ENCODE measurements around the gene CEACAM21. TPM values are rescaled to one million over a fixed set of nuclear protein-coding genes. Genes with fewer than 3 reads are reported as not detected.

The CEACAM21 gene
- total RNA-seq, 3 donors from 2014 or later (not counting 1 experiment from before 2014, with no cell fraction given), result 26.8 to 46.6 (median 33.6) TPM

DNA sequence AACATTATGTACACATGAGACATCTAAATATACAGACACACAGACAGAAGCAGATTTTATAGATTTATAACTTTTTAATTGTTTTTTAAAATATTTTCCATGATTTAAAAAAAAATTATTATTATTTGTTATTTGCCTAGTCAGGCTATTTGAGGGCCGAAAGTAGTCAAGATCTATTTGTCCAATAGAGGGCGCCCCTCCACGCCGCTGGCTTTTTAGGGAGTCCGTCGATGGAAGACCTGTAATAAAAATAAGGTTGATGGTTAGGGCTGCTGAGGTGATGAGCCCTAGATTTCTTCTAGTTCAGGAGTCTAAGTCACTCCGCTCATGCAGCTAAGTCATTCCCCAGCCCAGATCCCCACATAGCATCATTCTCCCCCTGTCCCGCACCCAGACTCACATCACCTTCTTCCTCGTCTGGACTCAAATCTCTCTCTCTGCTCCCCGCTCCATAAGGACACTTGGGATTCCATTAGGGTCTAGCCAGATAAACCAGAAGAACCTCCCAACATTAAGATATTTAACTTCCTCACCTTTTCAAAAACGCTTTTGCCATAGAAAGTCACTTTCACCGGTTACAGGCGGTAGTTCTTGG, 33.9 kb upstream of the CEACAM21 start:
- Histone ChIP-seq H3K27me3 (ENCODE audit: control insufficient read depth, insufficient read depth, low read length) (no peaks in the 10 kb centered on the region), H3K27ac (ENCODE audit: low read length) (no peak overlapping the region), H3K9me3 (ENCODE audit: control insufficient read depth, insufficient read depth, low read length) (peaks cover 5% of the 10 kb centered on the region), H3K4me1 (ENCODE audit: control insufficient read depth, insufficient read depth, low read length) (peaks cover 33% of the 10 kb centered on the region), H3K4me3 (ENCODE audit: low read length) (no peak overlapping the region), H3K36me3 (ENCODE audit: control insufficient read depth, insufficient read depth, low read length) (no peaks in the 10 kb centered on the region)
- peak overlapping the region; percentile 65 for H3K4me3 Mint-ChIP-seq
- TF ChIP-seq, protein P1, sequence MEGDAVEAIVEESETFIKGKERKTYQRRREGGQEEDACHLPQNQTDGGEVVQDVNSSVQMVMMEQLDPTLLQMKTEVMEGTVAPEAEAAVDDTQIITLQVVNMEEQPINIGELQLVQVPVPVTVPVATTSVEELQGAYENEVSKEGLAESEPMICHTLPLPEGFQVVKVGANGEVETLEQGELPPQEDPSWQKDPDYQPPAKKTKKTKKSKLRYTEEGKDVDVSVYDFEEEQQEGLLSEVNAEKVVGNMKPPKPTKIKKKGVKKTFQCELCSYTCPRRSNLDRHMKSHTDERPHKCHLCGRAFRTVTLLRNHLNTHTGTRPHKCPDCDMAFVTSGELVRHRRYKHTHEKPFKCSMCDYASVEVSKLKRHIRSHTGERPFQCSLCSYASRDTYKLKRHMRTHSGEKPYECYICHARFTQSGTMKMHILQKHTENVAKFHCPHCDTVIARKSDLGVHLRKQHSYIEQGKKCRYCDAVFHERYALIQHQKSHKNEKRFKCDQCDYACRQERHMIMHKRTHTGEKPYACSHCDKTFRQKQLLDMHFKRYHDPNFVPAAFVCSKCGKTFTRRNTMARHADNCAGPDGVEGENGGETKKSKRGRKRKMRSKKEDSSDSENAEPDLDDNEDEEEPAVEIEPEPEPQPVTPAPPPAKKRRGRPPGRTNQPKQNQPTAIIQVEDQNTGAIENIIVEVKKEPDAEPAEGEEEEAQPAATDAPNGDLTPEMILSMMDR (IDR thresholded peaks at IDR 0.05), result peak; percentile 92
- DNase-seq (peak; percentile 74 to 88), ATAC-seq (peak; percentile 32 to 57 (median 57))
- WGBS (ENCODE audit: insufficient coverage), result 46% methylated on average over 13 of the region's 13 CpGs
- intact Hi-C loops (cut with micrococcal nuclease), result loop anchor here (1.0 to 10.0 kb wide), 3 partner anchors 21 to 937 kb away; partner anchors contain the start of gene LTBP4
- no peaks in the 10 kb centered on the region for H3K36me3 Mint-ChIP-seq
- no peaks in the 10 kb centered on the region for H3K27me3 Mint-ChIP-seq (ENCODE audit: low read depth in 2 of 2)
- H3K4me1 Mint-ChIP-seq, result peaks cover 40 to 41% of the 10 kb centered on the region in 2 donors
- no peaks in the 10 kb centered on the region for H3K9me3 Mint-ChIP-seq
- peak overlapping the region in 1 of 2 donors; percentile 1 for H3K27ac Mint-ChIP-seq

GRCh38 chr19:41542622-41543021, 33.3 kb upstream of the CEACAM21 start:
- Mint-ChIP-seq H3K27ac (peak overlapping the region in 1 of 2 donors; percentile 1), H3K36me3 (no peaks in the 10 kb centered on the region), H3K4me3 (no peak overlapping the region), H3K4me1 (peaks cover 41 to 44% of the 10 kb centered on the region in 2 donors), H3K9me3 (no peaks in the 10 kb centered on the region), H3K27me3 (ENCODE audit: low read depth in 2 of 2) (no peaks in the 10 kb centered on the region)
- no peak for ATAC-seq
- Histone ChIP-seq H3K27ac (ENCODE audit: low read length) (no peak overlapping the region), H3K4me3 (ENCODE audit: low read length) (no peak overlapping the region), H3K36me3 (ENCODE audit: control insufficient read depth, insufficient read depth, low read length) (no peaks in the 10 kb centered on the region), H3K4me1 (ENCODE audit: control insufficient read depth, insufficient read depth, low read length) (peaks cover 32% of the 10 kb centered on the region), H3K27me3 (ENCODE audit: control insufficient read depth, insufficient read depth, low read length) (no peaks in the 10 kb centered on the region), H3K9me3 (ENCODE audit: control insufficient read depth, insufficient read depth, low read length) (peaks cover 5% of the 10 kb centered on the region)
- TF ChIP-seq, protein P1 (IDR thresholded peaks at IDR 0.05), result no peak
- no peak for DNase-seq
- 91% methylated on average over 4 of the region's 4 CpGs for WGBS (ENCODE audit: insufficient coverage)
- intact Hi-C loops (cut with micrococcal nuclease), result loop anchor here (1.0 to 10.0 kb wide), 3 partner anchors 21 to 938 kb away; partner anchors contain the start of gene LTBP4

DNA sequence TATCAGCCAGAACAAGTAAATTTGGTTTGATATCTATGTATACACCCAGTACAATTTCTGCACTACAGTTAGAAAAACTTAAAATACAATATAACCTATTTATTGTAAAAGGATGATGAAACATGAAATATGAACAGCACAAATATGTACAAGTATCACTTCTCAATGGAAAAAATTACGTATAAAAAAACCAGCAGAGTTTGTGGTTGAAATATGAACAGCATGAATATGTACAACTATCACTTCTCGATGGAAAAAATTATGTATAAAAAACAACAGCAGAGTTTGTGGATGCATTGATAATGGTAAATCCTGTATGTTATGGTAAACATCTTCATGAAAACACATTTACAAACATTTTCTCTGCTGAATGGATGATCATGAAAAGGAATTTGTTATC, 32.4 kb upstream of the CEACAM21 start:
- no peaks in the 10 kb centered on the region for H3K36me3 ChIP-seq (ENCODE audit: control insufficient read depth, insufficient read depth, low read length)
- ATAC-seq (no peak), DNase-seq (no peak)
- H3K27ac ChIP-seq (ENCODE audit: low read length), result no peak overlapping the region
- TF ChIP-seq, protein P1 (IDR thresholded peaks at IDR 0.05), result no peak
- H3K9me3 ChIP-seq (ENCODE audit: control insufficient read depth, insufficient read depth, low read length), result no peaks in the 10 kb centered on the region
- intact Hi-C loops (cut with micrococcal nuclease), result loop anchor here (10.0 kb wide), 1 partner anchor 939 kb away; the partner anchor contains the start of gene LTBP4
- H3K4me1 Mint-ChIP-seq, result peaks cover 42 to 47% of the 10 kb centered on the region in 2 donors
- no peaks in the 10 kb centered on the region for H3K27me3 ChIP-seq (ENCODE audit: control insufficient read depth, insufficient read depth, low read length)
- H3K27ac Mint-ChIP-seq, result peak overlapping the region; percentile 95 to 96
- WGBS (ENCODE audit: insufficient coverage), result no CpG with 5 or more reads among the region's 2 CpGs
- no peaks in the 10 kb centered on the region for H3K36me3 Mint-ChIP-seq
- H3K4me3 ChIP-seq (ENCODE audit: low read length), result no peak overlapping the region
- no peaks in the 10 kb centered on the region for H3K27me3 Mint-ChIP-seq (ENCODE audit: low read depth in 2 of 2)
- no peaks in the 10 kb centered on the region for H3K9me3 Mint-ChIP-seq
- no peak overlapping the region for H3K4me3 Mint-ChIP-seq
- H3K4me1 ChIP-seq (ENCODE audit: control insufficient read depth, insufficient read depth, low read length), result peaks cover 38% of the 10 kb centered on the region
